OCI-LY7 (cell line): ENCODE results near the gene TRIM7.

ENCODE experiments used
- EZH2phosphoT487 ChIP-seq: fragments of 200-600 bp; sonication (generic); IDR thresholded peaks from 2 replicates; pipeline ENCODE4 v1.6.1; 2018; ENCODE audit warnings: low read depth, borderline replicate concordance, mild to moderate bottlenecking, mixed run types, antibody characterized with exemption, low read length, moderate library complexity, mixed read lengths
- TF ChIP-seq, protein P1 (sequence below): fragments of 200-600 bp; sonication (generic); conservative IDR thresholded peaks from 2 replicates; pipeline ENCODE4 v1.5.1; 2014; ENCODE audit warnings: mild to moderate bottlenecking, antibody characterized with exemption, low read length, moderate library complexity, mixed read lengths

DNA sequence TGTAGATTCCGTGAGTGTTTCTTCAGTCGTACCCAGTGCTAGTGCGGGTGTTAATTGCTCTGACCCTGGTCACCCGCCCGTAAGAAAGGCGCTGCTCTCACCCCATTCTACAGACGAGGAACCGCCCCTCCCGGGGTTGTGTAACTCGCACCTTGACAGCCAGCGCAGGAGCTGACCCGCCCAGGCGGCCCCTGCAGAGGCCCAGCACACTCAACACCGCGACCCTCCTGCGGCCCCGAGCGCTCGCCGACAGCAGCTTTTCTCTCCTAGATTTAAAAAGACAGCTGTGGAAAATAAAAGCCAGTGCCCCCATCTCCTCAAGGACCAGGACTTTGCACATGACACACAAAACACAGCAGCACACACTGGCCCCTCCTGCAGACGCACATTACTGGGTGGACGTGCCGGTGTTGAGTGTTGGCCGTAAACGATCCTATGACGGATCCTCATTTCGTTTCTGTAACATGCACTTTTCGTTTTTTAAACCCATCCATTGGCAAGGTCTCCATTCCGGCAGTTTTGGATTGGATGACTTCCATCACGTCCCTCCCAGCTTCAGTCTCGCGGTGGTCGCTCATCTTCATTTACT, 34.7 kb downstream of the TRIM7 start:
- TF ChIP-seq, protein P1, sequence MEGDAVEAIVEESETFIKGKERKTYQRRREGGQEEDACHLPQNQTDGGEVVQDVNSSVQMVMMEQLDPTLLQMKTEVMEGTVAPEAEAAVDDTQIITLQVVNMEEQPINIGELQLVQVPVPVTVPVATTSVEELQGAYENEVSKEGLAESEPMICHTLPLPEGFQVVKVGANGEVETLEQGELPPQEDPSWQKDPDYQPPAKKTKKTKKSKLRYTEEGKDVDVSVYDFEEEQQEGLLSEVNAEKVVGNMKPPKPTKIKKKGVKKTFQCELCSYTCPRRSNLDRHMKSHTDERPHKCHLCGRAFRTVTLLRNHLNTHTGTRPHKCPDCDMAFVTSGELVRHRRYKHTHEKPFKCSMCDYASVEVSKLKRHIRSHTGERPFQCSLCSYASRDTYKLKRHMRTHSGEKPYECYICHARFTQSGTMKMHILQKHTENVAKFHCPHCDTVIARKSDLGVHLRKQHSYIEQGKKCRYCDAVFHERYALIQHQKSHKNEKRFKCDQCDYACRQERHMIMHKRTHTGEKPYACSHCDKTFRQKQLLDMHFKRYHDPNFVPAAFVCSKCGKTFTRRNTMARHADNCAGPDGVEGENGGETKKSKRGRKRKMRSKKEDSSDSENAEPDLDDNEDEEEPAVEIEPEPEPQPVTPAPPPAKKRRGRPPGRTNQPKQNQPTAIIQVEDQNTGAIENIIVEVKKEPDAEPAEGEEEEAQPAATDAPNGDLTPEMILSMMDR = no peak
- no peak for TF ChIP-seq EZH2phosphoT487
